ENCODE measurements around the gene ZNF804A. TPM values are rescaled to one million over a fixed set of nuclear protein-coding genes. Genes with fewer than 3 reads are reported as not detected.

ZNF804A gene
- total RNA-seq, 6 donors from 2014 or later, result 0.46 to 0.89 (median 0.77) TPM; not detected in 1

DNA sequence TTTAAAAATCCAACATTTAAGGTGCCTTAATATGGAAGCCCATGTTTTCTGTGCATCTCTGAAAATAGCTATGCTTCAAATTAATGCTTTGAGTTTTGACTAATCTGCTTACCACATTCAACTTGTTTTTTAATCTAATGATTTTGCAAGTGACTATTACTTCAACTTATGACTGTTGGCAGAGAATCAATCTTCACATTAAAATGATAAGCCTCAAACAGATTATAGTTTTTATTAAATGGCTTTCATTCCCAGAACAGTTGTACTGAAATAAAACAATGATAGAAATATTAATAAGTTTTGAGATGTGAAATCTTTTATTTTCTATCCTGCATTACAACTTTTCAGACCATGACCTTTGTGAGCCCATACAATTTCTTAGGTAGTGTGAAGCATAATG, 347.5 kb downstream of the ZNF804A start:
- Histone ChIP-seq H3K27me3 (no peaks in the 10 kb centered on the region), H3K27ac (no peak overlapping the region), H3K4me3 (no peak overlapping the region), H3K9me3 (no peaks in the 10 kb centered on the region), H3K36me3 (no peaks in the 10 kb centered on the region), H3K4me1 (no peaks in the 10 kb centered on the region)
- ATAC-seq (ENCODE audit: low FRiP score in 2 of 2), result no peak
- TF ChIP-seq, protein P1, sequence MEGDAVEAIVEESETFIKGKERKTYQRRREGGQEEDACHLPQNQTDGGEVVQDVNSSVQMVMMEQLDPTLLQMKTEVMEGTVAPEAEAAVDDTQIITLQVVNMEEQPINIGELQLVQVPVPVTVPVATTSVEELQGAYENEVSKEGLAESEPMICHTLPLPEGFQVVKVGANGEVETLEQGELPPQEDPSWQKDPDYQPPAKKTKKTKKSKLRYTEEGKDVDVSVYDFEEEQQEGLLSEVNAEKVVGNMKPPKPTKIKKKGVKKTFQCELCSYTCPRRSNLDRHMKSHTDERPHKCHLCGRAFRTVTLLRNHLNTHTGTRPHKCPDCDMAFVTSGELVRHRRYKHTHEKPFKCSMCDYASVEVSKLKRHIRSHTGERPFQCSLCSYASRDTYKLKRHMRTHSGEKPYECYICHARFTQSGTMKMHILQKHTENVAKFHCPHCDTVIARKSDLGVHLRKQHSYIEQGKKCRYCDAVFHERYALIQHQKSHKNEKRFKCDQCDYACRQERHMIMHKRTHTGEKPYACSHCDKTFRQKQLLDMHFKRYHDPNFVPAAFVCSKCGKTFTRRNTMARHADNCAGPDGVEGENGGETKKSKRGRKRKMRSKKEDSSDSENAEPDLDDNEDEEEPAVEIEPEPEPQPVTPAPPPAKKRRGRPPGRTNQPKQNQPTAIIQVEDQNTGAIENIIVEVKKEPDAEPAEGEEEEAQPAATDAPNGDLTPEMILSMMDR (IDR thresholded peaks at IDR 0.05), result no peak
- TF ChIP-seq POLR2AphosphoS5 (IDR thresholded peaks at IDR 0.05) (no peak), POLR2A (IDR thresholded peaks at IDR 0.05) (no peak), EP300 (IDR thresholded peaks at IDR 0.05) (no peak)
- DNase-seq, result no peak

GRCh38 chr2:184956856-184957255, 358.5 kb downstream of the ZNF804A start:
- Histone ChIP-seq H3K36me3 (no peaks in the 10 kb centered on the region), H3K4me1 (no peaks in the 10 kb centered on the region), H3K27ac (no peak overlapping the region), H3K9me3 (no peaks in the 10 kb centered on the region), H3K4me3 (no peak overlapping the region), H3K27me3 (no peaks in the 10 kb centered on the region)
- 88 to 93% methylated on average over 3 of the region's 3 CpGs for WGBS, 2 donors
- ATAC-seq (ENCODE audit: low FRiP score in 2 of 2), result no peak
- no peak for DNase-seq
- TF ChIP-seq POLR2A (IDR thresholded peaks at IDR 0.05) (no peak), POLR2AphosphoS5 (IDR thresholded peaks at IDR 0.05) (no peak), EP300 (IDR thresholded peaks at IDR 0.05) (no peak)
- TF ChIP-seq, protein P1 (IDR thresholded peaks at IDR 0.05), result no peak

GRCh38 chr2:184971546-184972068, 373.3 kb downstream of the ZNF804A start:
- no peaks in the 10 kb centered on the region for H3K27me3 ChIP-seq
- H3K36me3 ChIP-seq, result no peaks in the 10 kb centered on the region
- H3K9me3 ChIP-seq, result no peaks in the 10 kb centered on the region
- no peak for ATAC-seq (ENCODE audit: low FRiP score in 2 of 2)
- H3K4me1 ChIP-seq, result no peaks in the 10 kb centered on the region
- no peak for DNase-seq
- no peak overlapping the region for H3K27ac ChIP-seq
- WGBS, 2 donors, result 80 to 86% methylated on average over 3 of the region's 3 CpGs
- TF ChIP-seq, protein P1 (IDR thresholded peaks at IDR 0.05), result no peak
- no peak for TF ChIP-seq POLR2AphosphoS5 (IDR thresholded peaks at IDR 0.05)
- no peak for TF ChIP-seq POLR2A (IDR thresholded peaks at IDR 0.05)
- TF ChIP-seq EP300 (IDR thresholded peaks at IDR 0.05), result no peak
- H3K4me3 ChIP-seq, result no peak overlapping the region
